Measurements from ENCODE around the gene MRPL49.
"Not testable (repeated sequence)": the region's sequence is repeated elsewhere in the genome, so short reads cannot be mapped to it uniquely, and the experiment has no call there.

The MRPL49 gene

DNA sequence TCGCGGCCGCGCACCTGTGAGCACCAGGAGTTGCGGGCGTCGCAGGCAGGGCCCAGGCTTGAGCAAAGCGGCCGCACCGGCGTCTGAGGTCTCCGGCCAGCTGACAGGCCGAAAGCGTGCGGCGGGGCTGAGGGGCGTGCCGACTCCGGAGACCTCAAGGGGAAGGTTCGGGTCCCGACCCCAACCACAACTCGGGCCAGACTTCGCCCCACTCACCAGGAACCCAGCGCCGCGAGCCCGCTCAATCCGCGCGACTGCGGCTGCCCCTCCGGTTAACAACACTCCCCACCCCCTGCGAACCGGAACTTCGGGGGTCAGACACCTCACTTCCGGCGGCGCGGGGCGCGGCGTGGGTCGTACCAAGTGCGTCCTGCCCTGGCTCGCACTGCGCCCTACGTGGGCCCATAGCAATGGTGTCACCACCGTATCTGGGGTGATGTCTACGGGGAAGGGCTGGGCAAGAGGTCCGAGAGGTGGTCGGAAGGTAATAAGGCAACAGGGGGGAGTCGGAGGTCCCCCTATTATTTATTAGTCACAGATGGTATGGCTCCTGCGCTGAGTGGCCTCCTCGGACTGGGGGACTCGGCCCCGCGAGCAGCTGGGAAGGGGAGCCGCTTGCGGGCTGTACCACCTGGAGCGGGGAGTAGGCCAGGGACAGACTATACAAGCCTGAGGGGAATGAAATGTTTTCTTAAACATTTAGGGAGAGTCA lies 12.3 kb downstream of the MRPL49 start, which contains the start of gene SYVN1:
Gene SYVN1 (minus strand): TSS at position 280 of the 712 bp plus-strand sequence. CDS start 918 bp downstream, outside the sequence.
- peaks cover 30 to 38% of the 10 kb centered on the region in 2 donors for H3K4me1 ChIP-seq (ENCODE audit: control insufficient read depth in 2 of 2, insufficient read depth in 2 of 2, low read length in 2 of 2)
- H3K9me3 ChIP-seq (ENCODE audit: control insufficient read depth in 2 of 2, low read length in 2 of 2): no peaks in the 10 kb centered on the region
- peak within 1 kb of the TSS; percentile 81 to 92 for H3K4me3 ChIP-seq (ENCODE audit: low read length in 2 of 2)
- H3K9ac ChIP-seq (ENCODE audit: low read depth in 1 of 2, low read length in 2 of 2): peak within 1 kb of the TSS; percentile 96 to 98
- H3K27me3 ChIP-seq (ENCODE audit: control insufficient read depth in 2 of 2, insufficient read depth in 2 of 2, low read length in 2 of 2): no peaks in the 10 kb centered on the region
- H3K27ac ChIP-seq (ENCODE audit: low read depth in 2 of 2, low read length in 2 of 2): peak within 1 kb of the TSS; percentile 97 to 100
- peaks cover 31 to 35% of the 10 kb centered on the region in 2 donors for H3K36me3 ChIP-seq (ENCODE audit: control insufficient read depth in 2 of 2, insufficient read depth in 2 of 2, low read length in 2 of 2)

DNA sequence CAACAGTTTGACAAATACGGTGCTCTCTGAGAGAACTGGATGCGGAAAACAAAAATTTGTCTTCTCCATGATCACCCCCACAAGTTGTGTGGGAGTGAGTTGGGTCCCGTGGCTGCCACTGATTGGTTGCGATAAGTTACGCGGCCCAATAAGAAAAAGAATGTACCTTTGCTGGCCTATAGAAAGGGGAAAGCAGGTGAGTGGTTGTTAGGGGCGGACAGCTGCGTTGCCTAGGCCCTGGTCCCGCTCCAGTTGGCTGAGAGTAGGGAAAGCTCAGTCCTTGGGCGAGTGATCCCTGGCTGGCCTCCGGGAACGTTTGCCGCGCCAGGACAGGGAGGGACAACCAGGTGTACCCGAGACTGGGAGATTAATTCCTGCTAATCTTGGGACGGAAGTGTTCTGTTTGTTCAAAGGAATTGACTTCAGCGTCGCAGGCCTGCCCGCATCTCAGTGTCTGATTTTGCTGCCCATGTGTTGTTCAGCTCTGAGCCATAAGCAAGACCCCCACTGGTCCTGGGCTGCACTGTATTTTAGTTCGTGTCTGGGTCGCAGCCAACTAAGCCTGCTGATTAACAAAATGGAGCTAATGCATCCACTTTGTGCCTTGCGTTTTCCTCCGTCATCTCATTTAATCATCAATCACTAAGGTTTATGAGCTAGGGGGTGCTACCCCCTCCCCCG lies 13.0 kb downstream of the MRPL49 start:
- H3K4me1 ChIP-seq (ENCODE audit: control insufficient read depth in 2 of 2, insufficient read depth in 2 of 2, low read length in 2 of 2): peaks cover 30 to 38% of the 10 kb centered on the region in 2 donors
- no peaks in the 10 kb centered on the region for H3K9me3 ChIP-seq (ENCODE audit: control insufficient read depth in 2 of 2, low read length in 2 of 2)
- peak overlapping the region; percentile 96 to 98 for H3K9ac ChIP-seq (ENCODE audit: low read depth in 1 of 2, low read length in 2 of 2)
- no peaks in the 10 kb centered on the region for H3K27me3 ChIP-seq (ENCODE audit: control insufficient read depth in 2 of 2, insufficient read depth in 2 of 2, low read length in 2 of 2)
- H3K36me3 ChIP-seq (ENCODE audit: control insufficient read depth in 2 of 2, insufficient read depth in 2 of 2, low read length in 2 of 2): peaks cover 24 to 28% of the 10 kb centered on the region in 2 donors
- H3K4me3 ChIP-seq (ENCODE audit: low read length in 2 of 2): peak overlapping the region; percentile 81 to 92
- peak overlapping the region; percentile 97 to 100 for H3K27ac ChIP-seq (ENCODE audit: low read depth in 2 of 2, low read length in 2 of 2)

DNA sequence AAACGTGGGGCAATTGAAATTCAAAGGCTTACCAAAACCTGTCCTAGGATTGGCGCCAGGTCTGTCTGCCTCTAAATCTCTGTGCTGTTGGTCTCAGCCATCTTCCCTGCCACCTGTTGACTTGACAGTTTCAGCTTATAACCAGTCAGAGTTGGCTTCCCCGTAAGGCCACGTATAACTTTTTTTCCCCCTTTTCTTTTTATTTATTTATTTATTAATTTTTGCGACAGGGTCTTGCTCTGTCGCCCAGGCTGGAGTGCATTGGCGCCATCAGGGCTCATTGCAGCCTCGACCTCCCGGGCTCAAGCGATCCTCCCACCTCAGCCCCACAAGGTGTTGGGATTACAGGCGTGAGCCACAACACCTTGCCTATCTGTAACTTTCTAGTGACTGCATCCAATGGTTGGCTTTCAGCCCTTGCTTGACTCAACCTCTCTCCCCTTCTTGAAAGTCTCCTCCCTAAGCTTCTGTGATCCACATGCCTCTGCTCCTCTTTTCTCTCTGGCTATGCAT lies 13.6 kb downstream of the MRPL49 start:
- peak overlapping the region; percentile 97 to 100 for H3K27ac ChIP-seq (ENCODE audit: low read depth in 2 of 2, low read length in 2 of 2)
- peaks cover 20 to 23% of the 10 kb centered on the region in 2 donors for H3K36me3 ChIP-seq (ENCODE audit: control insufficient read depth in 2 of 2, insufficient read depth in 2 of 2, low read length in 2 of 2)
- H3K4me1 ChIP-seq (ENCODE audit: control insufficient read depth in 2 of 2, insufficient read depth in 2 of 2, low read length in 2 of 2): peaks cover 30 to 38% of the 10 kb centered on the region in 2 donors
- no peaks in the 10 kb centered on the region for H3K27me3 ChIP-seq (ENCODE audit: control insufficient read depth in 2 of 2, insufficient read depth in 2 of 2, low read length in 2 of 2)
- H3K4me3 ChIP-seq (ENCODE audit: low read length in 2 of 2): peak overlapping the region; percentile 81 to 92
- H3K9me3 ChIP-seq (ENCODE audit: control insufficient read depth in 2 of 2, low read length in 2 of 2): no peaks in the 10 kb centered on the region
- H3K9ac ChIP-seq (ENCODE audit: low read depth in 1 of 2, low read length in 2 of 2): peak overlapping the region; percentile 96 to 98

DNA sequence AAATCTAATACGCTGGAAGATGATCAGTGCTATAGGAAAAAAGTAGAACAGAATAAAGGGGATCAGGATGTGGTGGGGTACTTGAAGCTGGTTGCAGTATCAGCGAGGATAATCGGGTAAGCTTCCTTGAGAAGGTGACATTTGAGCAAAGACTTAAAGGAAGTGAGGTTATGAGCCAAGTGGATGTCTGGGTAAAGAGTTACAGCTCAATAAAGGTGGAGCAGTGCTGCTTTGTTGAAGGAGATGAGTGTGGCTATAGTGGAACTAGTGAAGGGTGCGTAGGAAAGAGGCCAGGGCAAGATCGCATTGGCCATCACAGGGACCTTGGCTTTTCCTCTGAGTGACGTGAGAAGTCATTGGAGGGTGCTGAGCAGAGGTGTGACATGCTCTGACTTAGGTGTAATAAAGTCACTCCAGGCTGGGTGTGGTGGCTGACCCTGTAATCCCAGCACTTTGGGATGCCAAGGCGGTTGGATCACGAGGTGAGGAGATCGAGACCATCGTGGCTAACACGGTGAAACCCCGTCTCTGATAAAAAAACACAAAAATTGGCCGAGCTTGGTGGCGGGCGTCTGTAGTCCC lies 14.5 kb downstream of the MRPL49 start:
- H3K27ac ChIP-seq (ENCODE audit: low read depth in 2 of 2, low read length in 2 of 2): peak overlapping the region; percentile 97 to 100
- no peaks in the 10 kb centered on the region for H3K27me3 ChIP-seq (ENCODE audit: control insufficient read depth in 2 of 2, insufficient read depth in 2 of 2, low read length in 2 of 2)
- peaks cover 11 to 14% of the 10 kb centered on the region in 2 donors for H3K36me3 ChIP-seq (ENCODE audit: control insufficient read depth in 2 of 2, insufficient read depth in 2 of 2, low read length in 2 of 2)
- peak overlapping the region in 1 of 2 donors; percentile 96 for H3K9ac ChIP-seq (ENCODE audit: low read depth in 1 of 2, low read length in 2 of 2)
- H3K4me3 ChIP-seq (ENCODE audit: low read length in 2 of 2): peak overlapping the region in 1 of 2 donors; percentile 23
- no peaks in the 10 kb centered on the region for H3K9me3 ChIP-seq (ENCODE audit: control insufficient read depth in 2 of 2, low read length in 2 of 2)
- peaks cover 30 to 38% of the 10 kb centered on the region in 2 donors for H3K4me1 ChIP-seq (ENCODE audit: control insufficient read depth in 2 of 2, insufficient read depth in 2 of 2, low read length in 2 of 2)

DNA sequence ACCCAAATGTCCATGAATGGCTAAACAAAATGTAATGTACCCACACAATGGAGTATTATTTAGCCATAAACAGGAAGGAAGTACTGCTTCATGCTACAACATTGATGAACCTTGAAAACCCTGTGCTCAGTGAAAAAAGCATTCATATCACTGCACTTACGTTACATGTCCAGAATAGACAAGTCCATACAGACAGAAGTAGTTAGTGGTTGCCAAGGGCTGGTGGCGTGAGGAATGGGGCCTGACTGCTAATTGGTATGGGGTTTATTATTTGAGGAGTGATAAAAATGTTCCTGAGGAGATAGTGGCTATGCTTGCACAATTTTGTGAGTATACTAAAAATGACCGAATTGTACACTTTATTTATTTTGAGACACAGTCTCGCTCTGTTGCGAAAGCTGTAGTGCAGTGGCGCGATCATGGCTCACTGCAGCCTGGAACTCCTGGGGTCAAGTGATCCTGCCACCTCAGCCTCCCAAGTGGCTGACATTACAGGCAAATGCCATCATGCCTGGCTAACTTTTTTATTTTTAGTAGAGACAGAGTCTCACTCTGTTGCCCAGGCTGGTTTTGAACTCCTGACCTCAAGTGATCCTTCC lies 19.9 kb downstream of the MRPL49 start:
- Histone ChIP-seq H3K36me3 (ENCODE audit: control insufficient read depth in 2 of 2, insufficient read depth in 2 of 2, low read length in 2 of 2) (no peaks in the 10 kb centered on the region), H3K4me3 (ENCODE audit: low read length in 2 of 2) (no peak overlapping the region), H3K9ac (ENCODE audit: low read depth in 1 of 2, low read length in 2 of 2) (no peak overlapping the region), H3K9me3 (ENCODE audit: control insufficient read depth in 2 of 2, low read length in 2 of 2) (no peaks in the 10 kb centered on the region), H3K27me3 (ENCODE audit: control insufficient read depth in 2 of 2, insufficient read depth in 2 of 2, low read length in 2 of 2) (peaks cover 0 to 3% of the 10 kb centered on the region in 2 donors), H3K27ac (ENCODE audit: low read depth in 2 of 2, low read length in 2 of 2) (no peak overlapping the region), H3K4me1 (ENCODE audit: control insufficient read depth in 2 of 2, insufficient read depth in 2 of 2, low read length in 2 of 2) (peaks cover 0 to 5% of the 10 kb centered on the region in 2 donors)

DNA sequence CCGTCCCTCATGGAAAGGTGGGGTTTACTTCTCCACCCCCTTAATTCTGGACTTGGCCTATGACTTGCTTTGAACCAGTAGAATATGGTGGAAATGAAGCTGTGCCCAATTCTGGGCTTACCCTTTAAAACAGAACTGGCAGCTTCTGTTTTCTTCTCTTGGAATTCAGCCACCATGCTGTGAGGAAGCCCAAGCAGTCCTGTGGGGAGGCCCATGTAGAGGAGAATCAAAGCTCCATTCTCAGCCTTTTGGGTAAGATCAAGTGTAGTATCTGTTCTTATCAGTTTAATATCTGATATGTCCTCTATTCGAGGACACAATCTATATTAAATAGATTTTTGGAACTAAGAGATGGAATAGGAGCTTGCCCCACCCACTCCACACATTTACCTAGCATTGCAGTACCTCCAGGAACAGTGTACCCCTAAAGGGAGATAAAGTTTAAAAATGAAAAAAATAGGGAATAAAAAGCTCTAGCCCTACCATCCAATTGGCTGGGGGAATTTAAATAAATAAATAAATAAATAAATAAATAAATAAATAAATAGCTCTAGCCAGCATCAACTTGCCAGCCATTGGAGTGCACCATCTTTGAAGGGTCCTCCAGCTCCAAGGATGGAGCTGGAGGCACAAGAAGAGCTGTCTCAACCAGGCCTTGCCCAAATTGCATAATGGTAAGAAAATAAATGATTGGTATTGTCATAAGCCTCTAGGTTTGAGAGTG lies 25.4 kb downstream of the MRPL49 start:
- no peak overlapping the region for H3K27ac ChIP-seq (ENCODE audit: low read depth in 2 of 2, low read length in 2 of 2)
- no peak overlapping the region for H3K4me3 ChIP-seq (ENCODE audit: low read length in 2 of 2)
- H3K36me3 ChIP-seq (ENCODE audit: control insufficient read depth in 2 of 2, insufficient read depth in 2 of 2, low read length in 2 of 2): no peaks in the 10 kb centered on the region
- no peak overlapping the region for H3K9ac ChIP-seq (ENCODE audit: low read depth in 1 of 2, low read length in 2 of 2)
- no peaks in the 10 kb centered on the region for H3K9me3 ChIP-seq (ENCODE audit: control insufficient read depth in 2 of 2, low read length in 2 of 2)
- peaks cover 0 to 3% of the 10 kb centered on the region in 2 donors for H3K27me3 ChIP-seq (ENCODE audit: control insufficient read depth in 2 of 2, insufficient read depth in 2 of 2, low read length in 2 of 2)
- peaks cover 8 to 9% of the 10 kb centered on the region in 2 donors for H3K4me1 ChIP-seq (ENCODE audit: control insufficient read depth in 2 of 2, insufficient read depth in 2 of 2, low read length in 2 of 2)

DNA sequence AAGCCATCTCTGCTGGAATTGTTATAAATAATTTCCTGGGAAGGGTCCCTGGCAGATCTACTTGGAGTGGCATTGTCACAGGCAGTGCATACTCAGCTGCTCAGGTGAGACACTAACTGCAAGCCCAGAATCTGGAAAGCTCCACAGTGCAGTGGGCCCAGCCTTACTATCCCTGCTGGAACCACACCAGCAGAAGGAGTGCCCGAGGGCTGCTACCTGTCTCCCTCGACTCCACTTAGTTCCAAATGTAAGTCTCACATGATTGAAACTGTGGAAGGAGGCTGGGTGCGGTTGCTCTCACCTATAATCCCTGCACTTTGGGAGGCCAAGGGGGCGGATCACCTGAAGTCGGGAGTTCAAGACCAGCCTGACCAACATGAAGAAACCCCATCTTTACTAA lies 26.5 kb downstream of the MRPL49 start:
- H3K9ac ChIP-seq (ENCODE audit: low read depth in 1 of 2, low read length in 2 of 2): no peak overlapping the region
- no peak overlapping the region for H3K27ac ChIP-seq (ENCODE audit: low read depth in 2 of 2, low read length in 2 of 2)
- peaks cover 0 to 3% of the 10 kb centered on the region in 2 donors for H3K27me3 ChIP-seq (ENCODE audit: control insufficient read depth in 2 of 2, insufficient read depth in 2 of 2, low read length in 2 of 2)
- H3K4me3 ChIP-seq (ENCODE audit: low read length in 2 of 2): no peak overlapping the region
- no peaks in the 10 kb centered on the region for H3K36me3 ChIP-seq (ENCODE audit: control insufficient read depth in 2 of 2, insufficient read depth in 2 of 2, low read length in 2 of 2)
- no peaks in the 10 kb centered on the region for H3K9me3 ChIP-seq (ENCODE audit: control insufficient read depth in 2 of 2, low read length in 2 of 2)
- peaks cover 8 to 9% of the 10 kb centered on the region in 2 donors for H3K4me1 ChIP-seq (ENCODE audit: control insufficient read depth in 2 of 2, insufficient read depth in 2 of 2, low read length in 2 of 2)

DNA sequence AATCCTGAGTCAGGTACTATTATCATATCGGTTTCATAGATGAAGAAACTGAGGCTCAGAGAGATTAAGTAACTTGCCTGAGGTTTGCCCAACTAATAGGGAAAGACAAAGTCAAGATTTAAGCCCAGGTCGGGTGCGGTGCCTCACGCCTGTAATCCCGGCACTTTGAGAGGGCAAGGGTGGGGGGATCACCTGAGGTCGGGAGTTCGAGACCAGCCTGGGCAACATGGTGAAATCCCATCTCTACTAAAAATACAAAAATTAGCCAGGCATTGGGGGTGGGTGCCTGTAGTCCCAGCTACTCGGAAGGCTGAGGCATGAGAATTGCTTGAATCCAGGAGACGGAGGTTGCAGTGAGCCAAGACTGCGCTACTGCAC lies 28.0 kb downstream of the MRPL49 start:
- H3K36me3 ChIP-seq (ENCODE audit: control insufficient read depth in 2 of 2, insufficient read depth in 2 of 2, low read length in 2 of 2); H3K27me3 ChIP-seq (ENCODE audit: control insufficient read depth in 2 of 2, insufficient read depth in 2 of 2, low read length in 2 of 2); H3K9me3 ChIP-seq (ENCODE audit: control insufficient read depth in 2 of 2, low read length in 2 of 2); H3K4me3 ChIP-seq (ENCODE audit: low read length in 2 of 2); H3K4me1 ChIP-seq (ENCODE audit: control insufficient read depth in 2 of 2, insufficient read depth in 2 of 2, low read length in 2 of 2): not testable (repeated sequence)
- peak overlapping the region; percentile 69 to 70 for H3K27ac ChIP-seq (ENCODE audit: low read depth in 2 of 2, low read length in 2 of 2)
- peak overlapping the region in 1 of 2 donors; percentile 53 for H3K9ac ChIP-seq (ENCODE audit: low read depth in 1 of 2, low read length in 2 of 2)

DNA sequence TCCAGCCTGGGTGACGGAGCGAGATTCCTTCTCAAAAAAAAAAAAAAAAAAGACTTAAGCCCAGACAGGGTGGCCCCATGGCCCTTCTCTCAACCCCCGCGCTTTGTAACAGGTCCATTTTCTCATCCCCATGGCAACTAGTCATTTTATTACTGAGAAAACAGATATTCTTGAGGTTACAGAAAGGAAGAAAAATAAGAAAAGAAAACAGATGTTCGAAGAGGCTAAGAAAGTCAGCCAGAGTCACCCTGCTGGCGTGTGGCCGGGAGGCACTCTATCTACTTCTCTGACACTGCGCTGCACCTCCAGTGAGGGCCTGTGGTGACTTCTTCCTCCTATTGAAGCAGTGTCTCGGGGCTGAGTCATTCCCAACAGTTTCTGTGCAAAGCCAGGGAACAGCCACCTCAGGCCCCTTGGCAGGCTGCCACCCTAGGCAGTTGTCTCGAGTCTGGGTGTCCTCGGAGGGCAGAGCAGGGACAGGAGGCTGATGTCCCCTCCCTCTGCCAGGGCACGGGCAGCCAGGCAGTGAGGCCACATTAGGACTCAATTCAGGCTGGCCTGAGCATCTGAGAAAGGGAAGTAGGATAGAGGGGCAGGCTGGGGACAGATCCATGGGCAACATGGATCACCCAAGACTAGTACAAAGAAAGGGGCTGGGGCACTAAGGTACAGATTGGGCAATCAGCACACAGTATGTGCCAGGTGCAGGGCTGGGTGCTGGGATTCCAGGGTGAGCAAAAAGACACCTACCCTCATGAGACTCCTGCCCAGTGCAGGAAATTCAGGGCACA lies 28.6 kb downstream of the MRPL49 start:
- Histone ChIP-seq H3K9ac (ENCODE audit: low read depth in 1 of 2, low read length in 2 of 2) (peak overlapping the region; percentile 24 to 53), H3K4me3 (ENCODE audit: low read length in 2 of 2) (no peak overlapping the region), H3K27me3 (ENCODE audit: control insufficient read depth in 2 of 2, insufficient read depth in 2 of 2, low read length in 2 of 2) (no peaks in the 10 kb centered on the region), H3K4me1 (ENCODE audit: control insufficient read depth in 2 of 2, insufficient read depth in 2 of 2, low read length in 2 of 2) (peaks cover 8 to 9% of the 10 kb centered on the region in 2 donors), H3K27ac (ENCODE audit: low read depth in 2 of 2, low read length in 2 of 2) (peak overlapping the region; percentile 69 to 70), H3K9me3 (ENCODE audit: control insufficient read depth in 2 of 2, low read length in 2 of 2) (no peaks in the 10 kb centered on the region), H3K36me3 (ENCODE audit: control insufficient read depth in 2 of 2, insufficient read depth in 2 of 2, low read length in 2 of 2) (no peaks in the 10 kb centered on the region)
